ENCODE data around the gene UMAD1. TPM values are rescaled to one million over a fixed set of nuclear protein-coding genes. Genes with fewer than 3 reads are reported as not detected.

Gene UMAD1
- total and polyA plus RNA-seq, 2 donors (not counting 3 experiments of a cell fraction or from before 2014, with no cell fraction given) = 5.6 to 6.6 TPM

DNA sequence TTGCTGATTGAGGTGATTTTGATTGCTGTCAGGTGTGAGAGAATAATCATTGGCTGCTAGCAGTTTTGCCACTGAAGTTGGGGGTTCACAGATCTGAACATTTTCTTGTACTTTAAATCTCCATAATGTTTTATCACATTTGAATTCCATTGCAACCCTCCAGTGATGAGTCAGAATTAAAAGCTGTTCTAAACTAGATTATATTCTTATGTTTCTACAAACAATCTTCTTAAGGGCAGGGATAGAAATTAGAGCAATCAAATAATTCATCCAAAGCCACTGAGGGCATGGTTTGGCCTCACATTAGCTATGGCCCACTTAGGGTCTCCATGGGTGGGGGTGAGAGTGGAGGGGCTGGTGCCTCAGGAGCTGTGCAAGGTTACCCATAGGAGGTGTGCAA is 130.9 kb downstream of the UMAD1 start:
- H3K27ac ChIP-seq (ENCODE audit: insufficient read depth, low read depth, low read length) = no peak overlapping the region
- TF ChIP-seq EZH2 (IDR thresholded peaks at IDR 0.05; ENCODE audit: borderline replicate concordance, low read depth, low read length, severe bottlenecking) (no peak), FOS (IDR thresholded peaks at IDR 0.05; ENCODE audit: borderline replicate concordance, insufficient read depth, low read length) (no peak), MYC (IDR thresholded peaks at IDR 0.05; ENCODE audit: low read depth, low read length) (no peak), POLR2A (IDR thresholded peaks at IDR 0.05; ENCODE audit: low read depth, low read length) (no peak), POLR2AphosphoS5 (IDR thresholded peaks at IDR 0.05; ENCODE audit: insufficient read depth, low read depth, low read length) (no peak), JUN (IDR thresholded peaks at IDR 0.05; ENCODE audit: borderline replicate concordance, insufficient read depth, insufficient read length, low read depth) (no peak)
- TF ChIP-seq, protein P1, sequence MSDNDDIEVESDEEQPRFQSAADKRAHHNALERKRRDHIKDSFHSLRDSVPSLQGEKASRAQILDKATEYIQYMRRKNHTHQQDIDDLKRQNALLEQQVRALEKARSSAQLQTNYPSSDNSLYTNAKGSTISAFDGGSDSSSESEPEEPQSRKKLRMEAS (IDR thresholded peaks at IDR 0.05; ENCODE audit: insufficient read depth, insufficient read length) = no peak
- TF ChIP-seq, protein P2, sequence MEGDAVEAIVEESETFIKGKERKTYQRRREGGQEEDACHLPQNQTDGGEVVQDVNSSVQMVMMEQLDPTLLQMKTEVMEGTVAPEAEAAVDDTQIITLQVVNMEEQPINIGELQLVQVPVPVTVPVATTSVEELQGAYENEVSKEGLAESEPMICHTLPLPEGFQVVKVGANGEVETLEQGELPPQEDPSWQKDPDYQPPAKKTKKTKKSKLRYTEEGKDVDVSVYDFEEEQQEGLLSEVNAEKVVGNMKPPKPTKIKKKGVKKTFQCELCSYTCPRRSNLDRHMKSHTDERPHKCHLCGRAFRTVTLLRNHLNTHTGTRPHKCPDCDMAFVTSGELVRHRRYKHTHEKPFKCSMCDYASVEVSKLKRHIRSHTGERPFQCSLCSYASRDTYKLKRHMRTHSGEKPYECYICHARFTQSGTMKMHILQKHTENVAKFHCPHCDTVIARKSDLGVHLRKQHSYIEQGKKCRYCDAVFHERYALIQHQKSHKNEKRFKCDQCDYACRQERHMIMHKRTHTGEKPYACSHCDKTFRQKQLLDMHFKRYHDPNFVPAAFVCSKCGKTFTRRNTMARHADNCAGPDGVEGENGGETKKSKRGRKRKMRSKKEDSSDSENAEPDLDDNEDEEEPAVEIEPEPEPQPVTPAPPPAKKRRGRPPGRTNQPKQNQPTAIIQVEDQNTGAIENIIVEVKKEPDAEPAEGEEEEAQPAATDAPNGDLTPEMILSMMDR (IDR thresholded peaks at IDR 0.05; ENCODE audit: extremely low read depth in 1 of 2, insufficient read depth in 1 of 2, low read depth in 1 of 2, low read length in 2 of 2) = no peak
- H3K9me1 ChIP-seq (replicated peaks; ENCODE audit: control insufficient read depth, extremely low read depth, insufficient read depth, low read length) = no peaks in the 10 kb centered on the region
- no peaks in the 10 kb centered on the region for H3K79me2 ChIP-seq (ENCODE audit: control insufficient read depth, insufficient read depth, low read length)
- no TSS peak for BruUV-seq (replicated peaks)
- no peak for DNase-seq (ENCODE audit: low read depth, low spot score)
- no peaks in the 10 kb centered on the region for H3K9me3 ChIP-seq (replicated peaks; ENCODE audit: control insufficient read depth, insufficient read depth, low read length)
- intact Hi-C loops (cut with micrococcal nuclease) (no loop called here), dilution Hi-C loops (cut with MboI; ENCODE audit: extremely low pct_ligation_motif_present, low sequenced_read_pairs) (no loop called here)
- no peaks in the 10 kb centered on the region for H4K20me1 ChIP-seq (replicated peaks; ENCODE audit: control insufficient read depth, extremely low read depth, insufficient read depth, low read length)
- H3K4me2 ChIP-seq (ENCODE audit: insufficient read depth, low read length) = no peak overlapping the region
- CTCF ChIA-PET = interaction anchor here (0.8 to 1.5 kb wide), 5 partner anchors 9 to 90 kb away, joined by 3 to 6 read pairs (median 3); no protein-coding TSS in a partner anchor
- H3K9ac ChIP-seq (replicated peaks; ENCODE audit: extremely low read depth, insufficient read depth, low read length) = no peak overlapping the region
- H3K4me3 ChIP-seq (replicated peaks in 1 of 3; ENCODE audit: insufficient read depth in 1 of 3, low read depth in 1 of 3, low read length in 3 of 3) = no peak overlapping the region
- H3K36me3 ChIP-seq (ENCODE audit: control insufficient read depth in 2 of 2, extremely low read depth in 1 of 2, insufficient read depth in 2 of 2, low read length in 2 of 2) = no peaks in the 10 kb centered on the region
- no peak for FAIRE-seq
- POLR2A ChIA-PET = no interaction called here
- H3K4me1 ChIP-seq (ENCODE audit: control insufficient read depth, extremely low read depth, insufficient read depth, low read length) = no peaks in the 10 kb centered on the region
- H3K27me3 ChIP-seq (ENCODE audit: control insufficient read depth in 2 of 2, insufficient read depth in 2 of 2, low read length in 2 of 2) = no peaks in the 10 kb centered on the region
- no peak overlapping the region for H2AFZ ChIP-seq (ENCODE audit: low read depth, low read length)
